Measurements from ENCODE around the gene MMP1. TPM values are rescaled to one million over a fixed set of nuclear protein-coding genes. Genes with fewer than 3 reads are reported as not detected.

The MMP1 gene
- total RNA-seq, 1 experiment from 2014 or later, result not detected

DNA sequence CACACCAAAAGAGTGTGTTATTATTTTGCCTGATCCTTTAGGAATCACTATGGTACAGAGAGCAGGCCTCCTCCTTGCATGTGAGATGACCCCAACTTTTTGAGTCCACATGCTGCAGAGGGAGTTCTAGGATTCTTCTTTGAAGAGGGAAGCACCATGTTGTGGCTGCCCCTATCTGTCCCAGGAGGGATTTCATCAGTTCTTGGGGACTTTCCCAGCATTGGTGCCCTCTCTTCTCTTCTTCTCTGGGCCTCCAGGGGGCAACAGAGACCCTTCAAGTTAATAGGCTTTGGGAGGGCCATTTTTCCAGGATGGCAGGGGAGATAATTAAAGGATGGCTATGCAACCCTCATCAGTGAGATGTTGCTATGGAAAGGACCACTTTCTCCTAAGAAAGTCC lies 3.6 kb downstream of the MMP1 start (continued):
- TF ChIP-seq, protein P1, sequence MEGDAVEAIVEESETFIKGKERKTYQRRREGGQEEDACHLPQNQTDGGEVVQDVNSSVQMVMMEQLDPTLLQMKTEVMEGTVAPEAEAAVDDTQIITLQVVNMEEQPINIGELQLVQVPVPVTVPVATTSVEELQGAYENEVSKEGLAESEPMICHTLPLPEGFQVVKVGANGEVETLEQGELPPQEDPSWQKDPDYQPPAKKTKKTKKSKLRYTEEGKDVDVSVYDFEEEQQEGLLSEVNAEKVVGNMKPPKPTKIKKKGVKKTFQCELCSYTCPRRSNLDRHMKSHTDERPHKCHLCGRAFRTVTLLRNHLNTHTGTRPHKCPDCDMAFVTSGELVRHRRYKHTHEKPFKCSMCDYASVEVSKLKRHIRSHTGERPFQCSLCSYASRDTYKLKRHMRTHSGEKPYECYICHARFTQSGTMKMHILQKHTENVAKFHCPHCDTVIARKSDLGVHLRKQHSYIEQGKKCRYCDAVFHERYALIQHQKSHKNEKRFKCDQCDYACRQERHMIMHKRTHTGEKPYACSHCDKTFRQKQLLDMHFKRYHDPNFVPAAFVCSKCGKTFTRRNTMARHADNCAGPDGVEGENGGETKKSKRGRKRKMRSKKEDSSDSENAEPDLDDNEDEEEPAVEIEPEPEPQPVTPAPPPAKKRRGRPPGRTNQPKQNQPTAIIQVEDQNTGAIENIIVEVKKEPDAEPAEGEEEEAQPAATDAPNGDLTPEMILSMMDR (IDR thresholded peaks at IDR 0.05 in 2 of 3, conservative IDR thresholded peaks at IDR 0.05 in 1 of 3; ENCODE audit: borderline replicate concordance in 1 of 3, insufficient read depth in 1 of 3, low read depth in 2 of 3, low read length in 2 of 3), result peak; percentile 68 to 85 (median 77)
- TF ChIP-seq ZNF274 (IDR thresholded peaks at IDR 0.05; ENCODE audit: low read depth, low read length) (no peak), JUND (IDR thresholded peaks at IDR 0.05) (no peak), POLR2A (IDR thresholded peaks at IDR 0.05; ENCODE audit: borderline replicate concordance, extremely low read depth, insufficient read depth, insufficient read length) (no peak), SP1 (IDR thresholded peaks at IDR 0.05; ENCODE audit: low read depth) (no peak), CEBPB (IDR thresholded peaks at IDR 0.05; ENCODE audit: low read depth) (0 out of 2 replicates have a peak, but pooled peaks have one; percentile 15), POLR2AphosphoS5 (IDR thresholded peaks at IDR 0.05; ENCODE audit: low read depth, low read length) (no peak), FOSL1 (IDR thresholded peaks at IDR 0.05; ENCODE audit: low read depth) (no peak), ZFX (IDR thresholded peaks at IDR 0.05) (no peak), EZH2phosphoT487 (IDR thresholded peaks at IDR 0.05; ENCODE audit: borderline replicate concordance) (no peak), EGR1 (IDR thresholded peaks at IDR 0.05; ENCODE audit: low read depth) (no peak)

DNA sequence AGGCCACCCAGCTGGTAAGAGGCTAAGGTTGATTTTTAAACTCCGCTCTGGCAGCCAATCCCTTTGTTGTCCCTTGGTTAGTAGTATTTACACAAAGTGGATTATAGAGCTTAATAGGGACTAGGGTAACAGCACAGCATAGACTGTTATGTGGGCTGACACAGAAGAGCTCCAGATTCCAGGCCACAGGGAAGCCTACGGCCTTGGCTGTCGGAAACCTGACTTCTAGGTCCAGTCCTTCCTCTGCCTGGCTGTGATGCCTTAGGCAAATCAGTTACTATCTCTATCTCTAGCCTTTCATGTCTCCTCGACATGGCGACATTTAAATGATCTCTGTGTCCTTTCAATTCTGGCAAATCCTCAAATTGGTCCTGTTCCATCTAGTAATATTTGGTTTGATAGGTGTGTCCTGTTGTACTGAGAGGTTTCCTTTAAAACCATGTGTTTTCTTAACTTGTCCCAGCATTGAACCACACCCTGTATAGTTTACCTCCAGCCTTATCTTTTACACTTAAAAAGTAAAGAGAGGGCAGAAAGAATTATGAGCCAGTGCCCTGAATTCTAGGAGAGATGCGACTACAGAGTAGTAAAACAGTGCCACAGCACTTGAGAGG lies 4.2 kb downstream of the MMP1 start:
- RAD21 ChIA-PET (ENCODE audit: low non-redundant PET in 1 of 2, low total read pairs in 2 of 2, uncharacterized antibody in 2 of 2, unreplicated experiment in 2 of 2), result no interaction called here

More for the DNA sequence above, 4.2 kb downstream of the MMP1 start:
- no peaks in the 10 kb centered on the region for H3K36me3 ChIP-seq (ENCODE audit: control insufficient read depth in 1 of 2, insufficient read depth in 2 of 2, low read length in 2 of 2)
- no peak overlapping the region for H3K4me2 ChIP-seq (ENCODE audit: low read length)
- no peak overlapping the region for H3K9ac ChIP-seq (ENCODE audit: low read length)
- TF ChIP-seq SIN3A (IDR thresholded peaks at IDR 0.05; ENCODE audit: low read depth) (no peak), FOSL1 (IDR thresholded peaks at IDR 0.05; ENCODE audit: low read depth) (no peak), JUND (IDR thresholded peaks at IDR 0.05) (no peak), SRF (IDR thresholded peaks at IDR 0.05; ENCODE audit: low read depth) (no peak), SP1 (IDR thresholded peaks at IDR 0.05; ENCODE audit: low read depth) (no peak), CEBPB (IDR thresholded peaks at IDR 0.05; ENCODE audit: low read depth) (no peak), TCF7L2 (IDR thresholded peaks at IDR 0.05; ENCODE audit: borderline replicate concordance, extremely low read depth, insufficient read depth, insufficient read length) (no peak), EZH2 (IDR thresholded peaks at IDR 0.05) (no peak), EGR1 (IDR thresholded peaks at IDR 0.05; ENCODE audit: low read depth) (no peak), POLR2AphosphoS5 (IDR thresholded peaks at IDR 0.05; ENCODE audit: low read depth, low read length) (no peak), EZH2phosphoT487 (IDR thresholded peaks at IDR 0.05; ENCODE audit: borderline replicate concordance) (no peak), ELF1 (IDR thresholded peaks at IDR 0.05; ENCODE audit: borderline replicate concordance, low read depth) (no peak), YY1 (IDR thresholded peaks at IDR 0.05; ENCODE audit: extremely low read depth, insufficient replicate concordance, low read depth, low read length) (no peak), ZNF274 (IDR thresholded peaks at IDR 0.05; ENCODE audit: low read depth, low read length) (no peak), RAD21 (IDR thresholded peaks at IDR 0.05; ENCODE audit: low read depth) (no peak), ZFX (IDR thresholded peaks at IDR 0.05) (no peak)
- TF ChIP-seq, protein P1 (IDR thresholded peaks at IDR 0.05 in 2 of 3, conservative IDR thresholded peaks at IDR 0.05 in 1 of 3; ENCODE audit: borderline replicate concordance in 1 of 3, insufficient read depth in 1 of 3, low read depth in 2 of 3, low read length in 2 of 3), result no peak
- TF ChIP-seq, protein P2, sequence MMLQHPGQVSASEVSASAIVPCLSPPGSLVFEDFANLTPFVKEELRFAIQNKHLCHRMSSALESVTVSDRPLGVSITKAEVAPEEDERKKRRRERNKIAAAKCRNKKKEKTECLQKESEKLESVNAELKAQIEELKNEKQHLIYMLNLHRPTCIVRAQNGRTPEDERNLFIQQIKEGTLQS (IDR thresholded peaks at IDR 0.05), result no peak
- no peak overlapping the region for H3K27ac ChIP-seq (ENCODE audit: low read depth, low read length)
- H3K79me2 ChIP-seq (ENCODE audit: insufficient read depth, low read length), result no peaks in the 10 kb centered on the region
- CTCF ChIA-PET, result no interaction called here
- intact Hi-C loops (cut with micrococcal nuclease), result no loop called here
- H3K27me3 ChIP-seq (ENCODE audit: insufficient read depth, low read length), result no peaks in the 10 kb centered on the region
- BruUV-seq (replicated peaks), result no TSS peak
- no peaks in the 10 kb centered on the region for H3K9me2 ChIP-seq (ENCODE audit: insufficient read depth)
- H3K9me3 ChIP-seq (ENCODE audit: control insufficient read depth in 1 of 2, insufficient read depth in 1 of 2, low read depth in 1 of 2, low read length in 2 of 2), result no peaks in the 10 kb centered on the region
- H3K4me3 ChIP-seq (replicated peaks in 1 of 2; ENCODE audit: low read depth in 1 of 2, low read length in 2 of 2), result no peak overlapping the region
- POLR2A ChIA-PET, result no interaction called here
- peak overlapping the region; percentile 14 for H2AFZ ChIP-seq (ENCODE audit: low read depth, low read length, poor library complexity, severe bottlenecking)
- no peaks in the 10 kb centered on the region for H4K20me1 ChIP-seq (ENCODE audit: insufficient read depth)
- ATAC-seq (no peak), DNase-seq (ENCODE audit: low read depth, low spot score) (no peak)
- H3K4me1 ChIP-seq (ENCODE audit: control insufficient read depth in 1 of 2, insufficient read depth in 2 of 2, low read length in 2 of 2), result no peaks in the 10 kb centered on the region
